Liver (tissue), 9 donors: ENCODE measurements around the gene SLX9. TPM values are rescaled to one million over a fixed set of nuclear protein-coding genes. Genes with fewer than 3 reads are reported as not detected.

Experiments
- DNase-seq: peaks from one replicate; pipeline ENCODE4 v3.0.0-alpha.2; 2017; ENCODE audit warnings: low spot score
- H3K27ac ChIP-seq, 2 donors: one replicate each; pipeline ENCODE4 v1.7.0; 2013; ENCODE audit warnings: inconsistent platforms in 2 of 2, low read length in 2 of 2, control low read depth in 1 of 2, low read depth in 1 of 2, mild to moderate bottlenecking in 1 of 2
- H3K27me3 ChIP-seq, 4 donors: one replicate each; pipeline versions ENCODE4 v1.6.1 to v1.7.0; 2013; ENCODE audit warnings: low read length in 3 of 4, inconsistent platforms in 1 of 4, mild to moderate bottlenecking in 1 of 4, moderate library complexity in 1 of 4; ENCODE audit not compliant: control insufficient read depth in 4 of 4, insufficient read depth in 4 of 4
- H3K36me3 ChIP-seq, 4 donors: one replicate each; pipeline versions ENCODE4 v1.6.1 to v1.7.0; 2013; ENCODE audit warnings: low read length in 3 of 4, mild to moderate bottlenecking in 3 of 4, low read depth in 1 of 4, moderate library complexity in 1 of 4; ENCODE audit not compliant: control insufficient read depth in 4 of 4, insufficient read depth in 3 of 4
- H3K4me1 ChIP-seq, 4 donors: one replicate each; pipeline versions ENCODE4 v1.6.1 to v1.7.0; 2013; ENCODE audit warnings: low read length in 3 of 4, mild to moderate bottlenecking in 3 of 4, moderate library complexity in 1 of 4; ENCODE audit not compliant: control insufficient read depth in 4 of 4, insufficient read depth in 4 of 4
- H3K4me3 ChIP-seq, 3 donors: one replicate each; pipeline versions ENCODE4 v1.6.1 to v1.7.0; 2013; ENCODE audit warnings: low read length in 3 of 3, control low read depth in 1 of 3, low read depth in 1 of 3, mild to moderate bottlenecking in 1 of 3
- H3K9ac ChIP-seq, 2 donors: one replicate each; pipeline ENCODE4 v1.7.0; 2013; ENCODE audit warnings: low read length in 2 of 2, mild to moderate bottlenecking in 2 of 2, moderate library complexity in 2 of 2, control low read depth in 1 of 2, low read depth in 1 of 2
- H3K9me3 ChIP-seq, 4 donors: one replicate each; pipeline versions ENCODE4 v1.6.1 to v1.7.0; 2013; ENCODE audit warnings: low read length in 3 of 4; ENCODE audit not compliant: control insufficient read depth in 4 of 4
- ATF3 ChIP-seq: IDR thresholded peaks from 2 replicates; pipeline ENCODE4 v1.6.1; 2016; ENCODE audit warnings: antibody characterized with exemption
- CTCF ChIP-seq: fragments of 150-350 bp; IDR thresholded peaks from 2 replicates; pipeline ENCODE4 v1.5.1; 2017; ENCODE audit warnings: improper control_type of control experiment, low read depth, low read length; ENCODE audit not compliant: missing input control
- EGR1 ChIP-seq, 2 donors: IDR thresholded peaks; 2 replicates each; pipeline ENCODE4 v1.6.1; 2016 to 2018; ENCODE audit warnings: antibody characterized with exemption in 2 of 2, low read depth in 2 of 2
- FOXA1 ChIP-seq: IDR thresholded peaks from 2 replicates; pipeline ENCODE4 v1.6.1; 2016; ENCODE audit warnings: antibody characterized with exemption
- FOXA2 ChIP-seq: IDR thresholded peaks from 2 replicates; pipeline ENCODE4 v1.6.1; 2016; ENCODE audit warnings: antibody characterized with exemption
- HNF4A ChIP-seq, 2 donors: conservative IDR thresholded peaks; 2 replicates each; pipeline ENCODE4 v1.6.1; 2016; ENCODE audit warnings: antibody characterized with exemption in 2 of 2, mild to moderate bottlenecking in 2 of 2
- HNF4G ChIP-seq: IDR thresholded peaks from 2 replicates; pipeline ENCODE4 v1.6.1; 2016; ENCODE audit warnings: antibody characterized with exemption
- JUND ChIP-seq, 2 donors: IDR thresholded peaks; 2 replicates each; pipeline ENCODE4 v1.6.1; 2016; ENCODE audit warnings: antibody characterized with exemption in 2 of 2
- MAX ChIP-seq: IDR thresholded peaks from 2 replicates; pipeline ENCODE4 v1.6.1; 2016; ENCODE audit warnings: antibody characterized with exemption
- NR2F2 ChIP-seq: IDR thresholded peaks from 2 replicates; pipeline ENCODE4 v1.6.1; 2016; ENCODE audit warnings: antibody characterized with exemption
- RAD21 ChIP-seq, 2 donors: IDR thresholded peaks; 2 replicates each; pipeline ENCODE4 v1.6.1; 2016; ENCODE audit warnings: antibody characterized with exemption in 2 of 2, mild to moderate bottlenecking in 2 of 2
- RXRA ChIP-seq, 2 donors: IDR thresholded peaks; 2 replicates each; pipeline ENCODE4 v1.6.1; 2017 to 2018; ENCODE audit warnings: antibody characterized with exemption in 2 of 2, mild to moderate bottlenecking in 1 of 2
- SP1 ChIP-seq: IDR thresholded peaks from 2 replicates; pipeline ENCODE4 v1.6.1; 2018; ENCODE audit warnings: antibody characterized with exemption, mild to moderate bottlenecking
- YY1 ChIP-seq: IDR thresholded peaks from 2 replicates; pipeline ENCODE4 v1.6.1; 2016; ENCODE audit warnings: antibody characterized with exemption, mild to moderate bottlenecking
- ZBTB33 ChIP-seq: IDR thresholded peaks from 2 replicates; pipeline ENCODE4 v1.6.1; 2016; ENCODE audit warnings: antibody characterized with exemption
- WGBS: extraction: QIAGEN DNeasy Blood & Tissue Kit; methylation state at CpG from one replicate; pipeline ENCODE4 v1.1.7; 2013; 5-methylcytosine and 5-hydroxymethylcytosine counted together
- polyA plus RNA-seq, 2 donors: library from polyadenylated mRNA; stranded (reverse) in 1 of 2; unstranded in 1 of 2; fragments of 200-250 nt in 1 of 2; fragments of >200 nt in 1 of 2; fragmentation: Nextera tagmentation in 1 of 2; extraction: Ambion mirVana in 1 of 2; gene quantifications; one replicate each; pipeline versions ENCODE4 v1.2.1 to v1.2.3, GENCODE V29; 2013 to 2015
- total RNA-seq, 2 donors: library from RNA; depleted of rRNA; stranded (reverse); fragments of >200 nt; gene quantifications; one replicate each; pipeline ENCODE4 v1.2.3, GENCODE V29; 2014
- donor health status: healthy.
- donor health status: healthy.
- donor health status: healthy.
- donor health status: healthy.
- donor health status: healthy.

The SLX9 gene
- total and polyA plus RNA-seq, 4 donors, result 7.5 to 20.3 (median 12.2) TPM

- Histone ChIP-seq H3K9me3 (no peaks in the 10 kb centered on the region), H3K27ac (no peak overlapping the region), H3K36me3 (peaks cover 3 to 15% (median 10%) of the 10 kb centered on the region in 4 donors), H3K4me1 (peaks cover 6 to 31% (median 24%) of the 10 kb centered on the region in 4 donors), H3K27me3 (no peaks in the 10 kb centered on the region), H3K4me3 (no peak overlapping the region), H3K9ac (no peak overlapping the region)
- WGBS, result 94% methylated on average over 24 of the region's 24 CpGs
- no peak for DNase-seq
- TF ChIP-seq NR2F2 (no peak), RXRA (IDR thresholded peaks at IDR 0.05) (no peak), YY1 (no peak), FOXA1 (no peak), HNF4A (conservative IDR thresholded peaks at IDR 0.05) (no peak), EGR1 (IDR thresholded peaks at IDR 0.05; ENCODE audit: low read depth in 2 of 2) (no peak), JUND (IDR thresholded peaks at IDR 0.05) (no peak), MAX (no peak), HNF4G (no peak), SP1 (no peak), ATF3 (no peak)
Observed at GRCh38 chr21:44943686-44944550, 4.1 kb downstream of the SLX9 start.

GRCh38 chr21:44944596-44944995 lies 4.8 kb downstream of the SLX9 start:
- Histone ChIP-seq H3K4me3 (no peak overlapping the region), H3K4me1 (peaks cover 5 to 26% (median 19%) of the 10 kb centered on the region in 4 donors), H3K36me3 (peaks cover 3 to 15% (median 10%) of the 10 kb centered on the region in 4 donors), H3K27ac (no peak overlapping the region), H3K27me3 (no peaks in the 10 kb centered on the region), H3K9me3 (no peaks in the 10 kb centered on the region), H3K9ac (no peak overlapping the region)
- 94% methylated on average over 10 of the region's 10 CpGs for WGBS
- DNase-seq, result no peak
- TF ChIP-seq CTCF (no peak), ZBTB33 (no peak), FOXA2 (no peak), YY1 (no peak), EGR1 (IDR thresholded peaks at IDR 0.05; ENCODE audit: low read depth in 2 of 2) (no peak), FOXA1 (no peak), MAX (no peak), HNF4G (no peak), SP1 (no peak), HNF4A (conservative IDR thresholded peaks at IDR 0.05) (no peak), ATF3 (no peak), RAD21 (IDR thresholded peaks at IDR 0.05) (no peak)
